Measurements from ENCODE around the gene WDR72.

DNA sequence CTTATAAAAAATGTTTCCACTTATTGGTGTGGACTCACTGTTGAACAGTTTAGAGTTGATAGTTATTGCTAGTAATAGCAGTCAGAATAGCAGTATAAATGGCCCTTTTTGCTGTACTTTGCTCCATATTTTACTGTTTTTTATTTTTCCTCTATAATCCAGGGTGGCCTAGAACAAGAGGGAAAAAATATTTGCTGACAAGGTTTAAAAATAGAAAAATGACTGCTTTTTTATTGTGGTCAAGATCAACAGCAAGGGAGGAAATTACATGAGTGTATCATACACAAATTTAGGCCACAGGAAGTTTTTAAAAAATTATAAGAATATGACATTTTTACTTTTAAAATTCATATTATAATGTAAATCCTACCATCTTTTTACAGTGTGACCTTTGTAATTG lies 269.1 kb downstream of the WDR72 start:
- TF ChIP-seq POLR2A (IDR thresholded peaks at IDR 0.05; ENCODE audit: low read depth, low read length): no peak
- no peak for TF ChIP-seq TAF1 (IDR thresholded peaks at IDR 0.05; ENCODE audit: borderline replicate concordance, low read depth, low read length)
